OCI-LY7 (cell line): ENCODE measurements around the gene APOL6.
"Not testable (repeated sequence)": the region's sequence is repeated elsewhere in the genome, so short reads cannot be mapped to it uniquely, and the experiment has no call there.

Experiments used
- EZH2phosphoT487 ChIP-seq: fragments of 200-600 bp; sonication (generic); IDR thresholded peaks from 2 replicates; pipeline ENCODE4 v1.6.1; 2018; ENCODE audit warnings: low read depth, borderline replicate concordance, mild to moderate bottlenecking, mixed run types, antibody characterized with exemption, low read length, moderate library complexity, mixed read lengths
- TF ChIP-seq, protein P1 (sequence below): fragments of 200-600 bp; sonication (generic); conservative IDR thresholded peaks from 2 replicates; pipeline ENCODE4 v1.5.1; 2014; ENCODE audit warnings: mild to moderate bottlenecking, antibody characterized with exemption, low read length, moderate library complexity, mixed read lengths

DNA sequence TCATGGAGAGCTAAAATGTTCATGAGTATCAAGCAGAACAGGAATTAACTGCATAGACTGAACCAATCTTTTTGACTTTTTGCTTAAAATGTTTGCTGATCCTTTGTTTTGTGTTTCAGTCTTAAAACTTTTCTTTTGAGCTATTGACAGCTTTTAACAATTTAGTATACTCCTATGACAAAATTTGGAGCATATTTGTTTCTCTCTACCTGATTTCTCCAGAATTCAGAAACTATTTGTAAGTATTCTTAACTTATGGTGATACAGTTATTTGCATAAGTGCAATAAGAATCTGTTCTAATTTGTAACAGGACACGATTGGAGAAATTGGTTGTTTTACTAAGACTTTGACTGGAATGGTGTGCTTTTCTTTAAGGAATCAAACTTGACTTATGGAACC, 18.5 kb downstream of the APOL6 start:
- TF ChIP-seq, protein P1, sequence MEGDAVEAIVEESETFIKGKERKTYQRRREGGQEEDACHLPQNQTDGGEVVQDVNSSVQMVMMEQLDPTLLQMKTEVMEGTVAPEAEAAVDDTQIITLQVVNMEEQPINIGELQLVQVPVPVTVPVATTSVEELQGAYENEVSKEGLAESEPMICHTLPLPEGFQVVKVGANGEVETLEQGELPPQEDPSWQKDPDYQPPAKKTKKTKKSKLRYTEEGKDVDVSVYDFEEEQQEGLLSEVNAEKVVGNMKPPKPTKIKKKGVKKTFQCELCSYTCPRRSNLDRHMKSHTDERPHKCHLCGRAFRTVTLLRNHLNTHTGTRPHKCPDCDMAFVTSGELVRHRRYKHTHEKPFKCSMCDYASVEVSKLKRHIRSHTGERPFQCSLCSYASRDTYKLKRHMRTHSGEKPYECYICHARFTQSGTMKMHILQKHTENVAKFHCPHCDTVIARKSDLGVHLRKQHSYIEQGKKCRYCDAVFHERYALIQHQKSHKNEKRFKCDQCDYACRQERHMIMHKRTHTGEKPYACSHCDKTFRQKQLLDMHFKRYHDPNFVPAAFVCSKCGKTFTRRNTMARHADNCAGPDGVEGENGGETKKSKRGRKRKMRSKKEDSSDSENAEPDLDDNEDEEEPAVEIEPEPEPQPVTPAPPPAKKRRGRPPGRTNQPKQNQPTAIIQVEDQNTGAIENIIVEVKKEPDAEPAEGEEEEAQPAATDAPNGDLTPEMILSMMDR: not testable (repeated sequence)
- not testable (repeated sequence) for TF ChIP-seq EZH2phosphoT487
